Effector memory CD8-positive, alpha-beta T cell (primary cell): ENCODE data around the gene MCCC2.
A peak's percentile ranks its signal among the peaks of the same experiment; 100 is the strongest.

Source experiments
- ATAC-seq: fragments of 150-1000 bp; cut with Tn5 transposase; replicated peaks from 2 replicates; pipeline ENCODE4 v1.10.0; 2021; ENCODE audit warnings: mild to moderate bottlenecking, moderate library complexity
- DNase-seq, 3 experiments: peaks; one replicate each; pipeline ENCODE4 v3.0.0; 2021
- H3K27ac Mint-ChIP-seq, 2 donors: one replicate each; pipeline ENCODE4 v1.8.0; 2022; ENCODE audit warnings: mild to moderate bottlenecking in 2 of 2, mixed read lengths in 2 of 2, moderate library complexity in 2 of 2
- H3K27me3 Mint-ChIP-seq, 2 donors: one replicate each; pipeline ENCODE4 v1.8.0; 2022; ENCODE audit warnings: mixed read lengths in 2 of 2
- H3K36me3 Mint-ChIP-seq: one replicate; pipeline ENCODE4 v1.8.0; 2022; ENCODE audit warnings: mild to moderate bottlenecking, moderate library complexity, mixed read lengths; ENCODE audit not compliant: insufficient read depth
- H3K4me1 Mint-ChIP-seq, 2 donors: one replicate each; pipeline ENCODE4 v1.8.0; 2022; ENCODE audit warnings: low read depth in 2 of 2, mixed read lengths in 2 of 2
- H3K4me3 Mint-ChIP-seq, 2 donors: one replicate each; pipeline ENCODE4 v1.8.0; 2022; ENCODE audit warnings: mild to moderate bottlenecking in 2 of 2, mixed read lengths in 2 of 2, moderate library complexity in 2 of 2
- H3K9me3 Mint-ChIP-seq, 2 donors: one replicate each; pipeline ENCODE4 v1.8.0; 2022; ENCODE audit warnings: mixed read lengths in 2 of 2

MCCC2 gene

DNA sequence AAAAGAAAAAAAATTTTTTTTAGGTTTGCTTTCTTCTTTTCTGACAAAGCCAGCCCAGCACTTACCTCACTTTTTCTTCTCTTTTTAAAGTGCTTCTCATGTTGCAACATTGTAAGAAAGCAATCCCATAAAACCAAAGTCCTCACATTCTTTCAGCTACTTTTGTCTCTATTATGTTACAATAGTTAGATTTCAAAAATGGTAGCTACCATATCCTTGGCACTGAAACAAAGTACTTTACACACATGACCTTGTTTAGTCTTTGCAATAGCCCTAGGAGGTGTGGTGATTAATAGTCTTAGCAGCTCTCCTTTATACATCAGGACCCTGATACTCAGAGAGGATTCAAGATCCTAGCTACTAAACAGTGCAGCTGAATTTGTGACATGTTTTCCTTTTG, 108.5 kb downstream of the MCCC2 start:
- DNase-seq (no peak), ATAC-seq (no peak)
- Mint-ChIP-seq H3K4me3 (no peak overlapping the region), H3K27ac (no peak overlapping the region), H3K9me3 (no peaks in the 10 kb centered on the region), H3K27me3 (peaks cover 23 to 26% of the 10 kb centered on the region in 2 donors), H3K4me1 (peaks cover 10 to 14% of the 10 kb centered on the region in 2 donors), H3K36me3 (no peaks in the 10 kb centered on the region)

DNA sequence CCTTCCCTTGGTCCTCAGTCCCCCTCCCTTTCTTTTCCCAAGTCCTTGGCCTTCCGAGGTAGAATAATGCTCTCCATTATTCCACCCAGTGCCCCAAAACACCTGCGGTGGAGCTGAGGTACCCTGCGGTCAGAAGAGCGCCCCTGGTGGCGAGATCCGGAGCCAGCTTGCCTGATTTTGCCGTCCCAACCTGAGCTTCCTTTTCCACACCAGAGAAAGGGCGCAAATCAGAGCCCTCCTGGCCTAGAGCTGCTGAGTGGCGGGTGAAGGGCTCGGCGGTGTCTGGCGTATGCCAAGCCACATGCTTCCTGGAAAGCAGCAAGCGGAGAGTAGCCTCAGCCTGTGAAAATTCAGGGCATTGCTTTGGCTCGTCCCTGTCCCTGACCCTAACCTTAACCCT, 110.8 kb downstream of the MCCC2 start:
- Mint-ChIP-seq H3K4me3 (peak overlapping the region in 1 of 2 donors; percentile 1), H3K9me3 (no peaks in the 10 kb centered on the region), H3K27me3 (peaks cover 21 to 25% of the 10 kb centered on the region in 2 donors), H3K36me3 (no peaks in the 10 kb centered on the region), H3K4me1 (peaks cover 10 to 14% of the 10 kb centered on the region in 2 donors), H3K27ac (no peak overlapping the region)
- ATAC-seq, result no peak
- DNase-seq, result no peak

DNA sequence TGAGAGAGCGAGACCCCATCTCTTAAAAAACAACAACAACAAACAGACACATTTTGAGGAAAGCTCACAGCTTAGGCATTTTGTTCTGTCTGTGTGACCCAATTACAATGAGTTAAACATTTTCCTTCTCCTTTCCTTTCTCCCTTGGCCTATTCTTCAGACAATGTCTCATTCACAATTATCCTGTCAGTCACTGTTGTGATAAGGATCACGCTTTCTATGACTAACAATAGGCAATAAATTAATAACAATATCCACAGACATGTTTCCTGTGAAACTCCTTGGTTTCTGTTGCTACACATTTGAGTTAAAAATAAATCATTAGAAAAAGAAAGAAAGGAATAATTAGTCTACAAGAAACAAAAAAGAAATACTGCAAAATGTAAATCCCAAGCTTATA, 112.1 kb downstream of the MCCC2 start:
- Mint-ChIP-seq H3K4me1 (peaks cover 4 to 9% of the 10 kb centered on the region in 2 donors), H3K27me3 (peaks cover 20 to 24% of the 10 kb centered on the region in 2 donors), H3K27ac (no peak overlapping the region), H3K36me3 (no peaks in the 10 kb centered on the region), H3K9me3 (no peaks in the 10 kb centered on the region), H3K4me3 (no peak overlapping the region)
- ATAC-seq (no peak), DNase-seq (no peak)

DNA sequence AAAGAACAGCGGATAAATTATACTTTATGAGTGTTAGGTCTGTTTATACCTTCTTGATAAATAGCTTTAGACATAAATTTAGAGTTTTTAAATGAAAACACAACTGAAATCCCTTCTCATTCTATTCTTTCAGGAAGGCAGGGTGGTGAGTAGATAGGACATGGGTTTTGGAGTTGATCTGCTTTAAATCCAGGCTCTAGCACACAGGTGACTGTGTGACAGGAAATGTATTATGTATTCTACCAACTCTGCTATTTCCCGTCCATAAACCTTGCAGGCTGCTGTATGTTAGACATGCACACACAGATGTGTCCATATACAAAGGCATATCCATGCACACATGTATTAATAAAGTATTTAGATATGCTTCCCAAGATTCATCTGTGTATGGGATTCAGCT, 112.6 kb downstream of the MCCC2 start:
- no peak overlapping the region for H3K27ac Mint-ChIP-seq
- H3K4me1 Mint-ChIP-seq, result peaks cover 4 to 6% of the 10 kb centered on the region in 2 donors
- H3K4me3 Mint-ChIP-seq, result no peak overlapping the region
- no peaks in the 10 kb centered on the region for H3K9me3 Mint-ChIP-seq
- DNase-seq, result no peak
- peaks cover 16 to 24% of the 10 kb centered on the region in 2 donors for H3K27me3 Mint-ChIP-seq
- no peaks in the 10 kb centered on the region for H3K36me3 Mint-ChIP-seq
- ATAC-seq, result no peak

DNA sequence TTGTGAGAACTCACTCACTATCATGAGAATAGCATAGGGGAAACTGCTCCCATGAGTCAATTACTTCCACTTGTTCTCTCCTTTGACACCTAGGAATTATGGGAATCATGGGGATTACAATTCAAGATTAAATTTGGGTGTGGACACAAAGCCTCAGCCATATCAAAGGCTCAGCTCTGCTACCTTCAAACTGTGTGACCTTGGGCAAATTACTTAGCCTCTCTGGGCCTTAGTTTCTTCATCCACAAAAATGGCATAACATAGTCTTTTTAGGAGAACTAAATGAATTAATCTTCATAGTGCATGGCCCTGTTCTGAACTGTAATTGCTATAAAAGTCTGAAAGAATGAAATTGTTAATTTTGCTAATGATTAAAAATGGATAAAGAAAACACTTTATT, 113.7 kb downstream of the MCCC2 start:
- ATAC-seq, result no peak
- Mint-ChIP-seq H3K9me3 (no peaks in the 10 kb centered on the region), H3K36me3 (no peaks in the 10 kb centered on the region), H3K27ac (no peak overlapping the region), H3K4me1 (peaks cover 4 to 6% of the 10 kb centered on the region in 2 donors), H3K27me3 (peaks cover 16 to 24% of the 10 kb centered on the region in 2 donors), H3K4me3 (no peak overlapping the region)
- no peak for DNase-seq

DNA sequence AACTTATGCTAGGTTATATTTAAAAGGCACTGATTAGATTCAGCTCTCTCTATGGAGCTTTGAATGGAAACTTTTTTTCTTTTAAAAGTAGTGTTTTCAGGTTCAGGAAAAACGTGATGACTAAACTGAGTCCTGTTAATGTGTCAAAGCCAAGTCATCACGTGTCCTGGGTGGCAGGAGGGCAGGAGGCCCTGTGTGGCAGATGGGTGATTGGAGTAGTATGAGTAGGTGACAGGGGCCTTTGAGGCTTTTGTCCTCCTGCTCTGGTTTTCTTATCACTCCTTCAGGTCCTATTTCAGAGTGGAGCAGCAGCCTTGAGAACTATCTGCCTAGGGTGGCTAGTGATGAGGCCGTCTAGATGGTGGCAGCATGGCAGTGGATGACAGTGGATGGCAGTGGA, 114.3 kb downstream of the MCCC2 start:
- Mint-ChIP-seq H3K4me1 (peaks cover 4 to 6% of the 10 kb centered on the region in 2 donors), H3K9me3 (no peaks in the 10 kb centered on the region), H3K27me3 (peaks cover 12 to 24% of the 10 kb centered on the region in 2 donors), H3K4me3 (no peak overlapping the region), H3K36me3 (no peaks in the 10 kb centered on the region), H3K27ac (no peak overlapping the region)
- DNase-seq (no peak), ATAC-seq (no peak)

DNA sequence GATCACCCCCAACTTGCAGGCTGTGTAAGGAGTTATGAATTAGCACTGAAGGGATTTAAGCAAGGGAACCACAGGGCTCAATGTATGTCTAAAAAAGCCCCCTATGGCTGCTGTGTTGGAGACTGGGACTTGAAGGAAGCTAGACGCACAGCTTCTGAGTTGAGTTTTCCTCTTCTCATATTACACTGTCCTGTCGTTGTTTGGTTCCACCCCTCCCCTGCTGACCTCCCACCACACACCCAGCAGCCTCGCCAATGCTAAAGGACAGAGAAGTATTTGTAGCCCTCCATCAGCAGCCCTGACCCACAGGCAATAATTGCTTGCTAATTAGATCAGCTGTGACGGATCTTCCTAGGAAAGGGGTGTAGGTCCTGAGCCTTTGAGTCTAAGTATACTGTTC, 116.8 kb downstream of the MCCC2 start:
- H3K4me3 Mint-ChIP-seq, result no peak overlapping the region
- ATAC-seq, result no peak
- peaks cover 9 to 34% of the 10 kb centered on the region in 2 donors for H3K27me3 Mint-ChIP-seq
- H3K9me3 Mint-ChIP-seq, result no peaks in the 10 kb centered on the region
- H3K36me3 Mint-ChIP-seq, result no peaks in the 10 kb centered on the region
- DNase-seq, result no peak
- no peak overlapping the region for H3K27ac Mint-ChIP-seq
- no peaks in the 10 kb centered on the region for H3K4me1 Mint-ChIP-seq

DNA sequence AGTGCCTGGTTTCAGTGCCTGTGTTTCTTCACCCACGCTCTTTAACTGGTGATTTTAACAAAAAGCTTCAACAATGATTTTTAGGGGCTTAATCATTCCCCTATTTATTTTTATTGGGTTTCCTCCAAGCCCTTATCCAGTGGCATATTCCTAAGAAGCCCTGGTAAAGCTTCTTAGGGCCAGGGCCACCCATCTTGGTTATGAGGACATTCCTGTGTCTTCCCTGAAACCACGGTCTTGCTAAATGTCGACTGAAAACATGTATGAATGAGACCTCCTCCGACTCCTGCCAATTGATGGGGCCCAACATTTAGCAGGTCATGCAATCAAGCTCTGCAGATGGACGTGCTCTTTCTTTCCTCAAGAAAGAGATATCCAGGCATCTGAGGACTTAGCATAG, 118.3 kb downstream of the MCCC2 start:
- DNase-seq (no peak), ATAC-seq (no peak)
- Mint-ChIP-seq H3K27me3 (peaks cover 18 to 41% of the 10 kb centered on the region in 2 donors), H3K27ac (no peak overlapping the region), H3K36me3 (no peaks in the 10 kb centered on the region), H3K4me1 (no peaks in the 10 kb centered on the region), H3K9me3 (no peaks in the 10 kb centered on the region), H3K4me3 (no peak overlapping the region)

DNA sequence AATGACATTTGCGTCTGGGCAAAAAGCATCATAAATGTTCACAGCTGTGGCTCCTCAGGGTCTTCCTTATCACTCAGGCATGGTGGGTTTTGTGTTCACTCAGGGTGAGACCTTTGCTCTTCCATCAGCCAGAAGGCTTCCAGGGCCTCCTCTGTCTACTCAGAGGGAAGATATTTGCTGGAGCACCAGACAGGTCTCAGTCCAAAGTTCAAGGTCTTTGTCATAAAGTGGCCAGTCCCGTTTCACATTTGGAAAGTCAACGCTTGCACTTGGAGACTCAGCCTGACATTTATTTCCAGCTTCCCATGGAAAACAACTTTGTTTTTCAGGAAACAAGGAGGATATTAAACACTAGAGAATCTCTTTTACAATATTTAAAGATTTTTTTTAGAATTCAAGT, 119.8 kb downstream of the MCCC2 start:
- no peak overlapping the region for H3K4me3 Mint-ChIP-seq

More for the DNA sequence above, 119.8 kb downstream of the MCCC2 start:
- Mint-ChIP-seq H3K27me3 (peaks cover 18 to 41% of the 10 kb centered on the region in 2 donors), H3K4me1 (no peaks in the 10 kb centered on the region), H3K36me3 (no peaks in the 10 kb centered on the region), H3K9me3 (no peaks in the 10 kb centered on the region), H3K27ac (no peak overlapping the region)
- ATAC-seq, result no peak
- DNase-seq, result no peak
